ENCODE measurements around the gene GABRA4.

The GABRA4 gene

DNA sequence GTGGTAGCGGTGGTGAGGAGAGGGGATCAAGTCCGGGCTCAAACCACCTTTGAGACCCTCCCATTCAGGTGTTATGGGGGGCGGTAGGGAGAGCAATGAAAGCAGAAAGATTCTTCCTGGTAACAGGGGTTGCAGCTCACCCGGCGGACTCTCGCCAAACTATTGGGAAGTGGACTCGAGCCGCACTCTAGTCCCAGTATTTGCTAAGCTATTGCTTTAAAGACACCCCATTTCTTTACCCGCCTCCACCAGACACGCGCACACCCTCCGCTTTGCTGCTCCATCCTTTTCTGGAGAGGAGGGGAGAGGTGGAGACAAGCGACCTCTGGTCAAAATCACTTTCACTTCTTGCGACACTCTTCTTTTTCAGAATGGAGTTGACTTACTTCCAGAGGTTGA, 625 bp upstream of the GABRA4 start:
- no peak overlapping the region for H3K4me3 ChIP-seq (ENCODE audit: low read length)
- H3K27me3 ChIP-seq (replicated peaks; ENCODE audit: insufficient read depth, low read length), result no peaks in the 10 kb centered on the region
- TF ChIP-seq, protein P1, sequence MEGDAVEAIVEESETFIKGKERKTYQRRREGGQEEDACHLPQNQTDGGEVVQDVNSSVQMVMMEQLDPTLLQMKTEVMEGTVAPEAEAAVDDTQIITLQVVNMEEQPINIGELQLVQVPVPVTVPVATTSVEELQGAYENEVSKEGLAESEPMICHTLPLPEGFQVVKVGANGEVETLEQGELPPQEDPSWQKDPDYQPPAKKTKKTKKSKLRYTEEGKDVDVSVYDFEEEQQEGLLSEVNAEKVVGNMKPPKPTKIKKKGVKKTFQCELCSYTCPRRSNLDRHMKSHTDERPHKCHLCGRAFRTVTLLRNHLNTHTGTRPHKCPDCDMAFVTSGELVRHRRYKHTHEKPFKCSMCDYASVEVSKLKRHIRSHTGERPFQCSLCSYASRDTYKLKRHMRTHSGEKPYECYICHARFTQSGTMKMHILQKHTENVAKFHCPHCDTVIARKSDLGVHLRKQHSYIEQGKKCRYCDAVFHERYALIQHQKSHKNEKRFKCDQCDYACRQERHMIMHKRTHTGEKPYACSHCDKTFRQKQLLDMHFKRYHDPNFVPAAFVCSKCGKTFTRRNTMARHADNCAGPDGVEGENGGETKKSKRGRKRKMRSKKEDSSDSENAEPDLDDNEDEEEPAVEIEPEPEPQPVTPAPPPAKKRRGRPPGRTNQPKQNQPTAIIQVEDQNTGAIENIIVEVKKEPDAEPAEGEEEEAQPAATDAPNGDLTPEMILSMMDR (IDR thresholded peaks at IDR 0.05; ENCODE audit: low read length), result no peak
- TF ChIP-seq EZH2 (optimal IDR thresholded peaks at IDR 0.05; ENCODE audit: low read depth, low read length), result no peak
- TF ChIP-seq EZH2phosphoT487 (IDR thresholded peaks at IDR 0.05; ENCODE audit: low read length), result no peak
- no peaks in the 10 kb centered on the region for H3K36me3 ChIP-seq (replicated peaks; ENCODE audit: insufficient read depth, low read length)
- DNase-seq, result no peak
- no peak overlapping the region for H3K27ac ChIP-seq (ENCODE audit: low read length)
- no peaks in the 10 kb centered on the region for H3K79me2 ChIP-seq (ENCODE audit: low read length)
- no peaks in the 10 kb centered on the region for H3F3A ChIP-seq (ENCODE audit: insufficient read depth, low read length)
- no peaks in the 10 kb centered on the region for H3K9me2 ChIP-seq (replicated peaks; ENCODE audit: insufficient read depth, low read length)
- no peaks in the 10 kb centered on the region for H3K4me1 ChIP-seq (ENCODE audit: low read length)
- H2AFZ ChIP-seq (ENCODE audit: low read length), result no peak overlapping the region
- H4K20me1 ChIP-seq (ENCODE audit: insufficient read depth, low read length), result no peaks in the 10 kb centered on the region
- H3K4me2 ChIP-seq (ENCODE audit: low read depth, low read length), result no peak overlapping the region
- H3K9me3 ChIP-seq (replicated peaks; ENCODE audit: insufficient read depth, low read length), result no peaks in the 10 kb centered on the region
- H3K9ac ChIP-seq (ENCODE audit: low read length), result no peak overlapping the region

DNA sequence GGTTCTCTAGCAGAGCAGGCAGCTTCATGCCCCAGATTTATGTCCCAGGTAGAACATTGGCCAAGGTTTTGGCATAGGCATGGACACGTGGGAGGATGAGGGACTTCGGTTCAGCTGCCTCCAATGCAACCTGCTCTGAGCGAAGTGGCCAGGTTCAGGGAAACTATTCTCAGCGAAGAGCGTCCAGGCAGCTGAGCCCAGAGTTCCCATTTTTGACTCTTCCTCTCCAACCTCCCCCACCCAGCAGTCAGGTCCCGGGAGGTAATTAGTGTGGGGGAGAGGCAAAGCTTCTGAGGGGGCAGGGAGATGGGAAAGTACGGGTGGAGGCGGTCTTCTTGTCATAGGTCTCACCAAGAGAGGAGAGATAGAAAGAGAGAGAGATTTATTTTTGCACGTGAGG, 1.0 kb downstream of the GABRA4 start:
- no peak overlapping the region for H2AFZ ChIP-seq (ENCODE audit: low read length)
- H3K4me1 ChIP-seq (ENCODE audit: low read length), result no peaks in the 10 kb centered on the region
- no peaks in the 10 kb centered on the region for H4K20me1 ChIP-seq (ENCODE audit: insufficient read depth, low read length)
- no peaks in the 10 kb centered on the region for H3K27me3 ChIP-seq (replicated peaks; ENCODE audit: insufficient read depth, low read length)
- no peak for DNase-seq
- no peak overlapping the region for H3K4me2 ChIP-seq (ENCODE audit: low read depth, low read length)
- no peaks in the 10 kb centered on the region for H3F3A ChIP-seq (ENCODE audit: insufficient read depth, low read length)
- no peaks in the 10 kb centered on the region for H3K9me3 ChIP-seq (replicated peaks; ENCODE audit: insufficient read depth, low read length)
- H3K27ac ChIP-seq (ENCODE audit: low read length), result no peak overlapping the region
- no peaks in the 10 kb centered on the region for H3K9me2 ChIP-seq (replicated peaks; ENCODE audit: insufficient read depth, low read length)
- TF ChIP-seq EZH2 (optimal IDR thresholded peaks at IDR 0.05; ENCODE audit: low read depth, low read length) (no peak), EZH2phosphoT487 (IDR thresholded peaks at IDR 0.05; ENCODE audit: low read length) (no peak)
- TF ChIP-seq, protein P1 (IDR thresholded peaks at IDR 0.05; ENCODE audit: low read length), result no peak
- H3K36me3 ChIP-seq (replicated peaks; ENCODE audit: insufficient read depth, low read length), result no peaks in the 10 kb centered on the region
- H3K4me3 ChIP-seq (ENCODE audit: low read length), result no peak overlapping the region
- no peaks in the 10 kb centered on the region for H3K79me2 ChIP-seq (ENCODE audit: low read length)
- H3K9ac ChIP-seq (ENCODE audit: low read length), result no peak overlapping the region

DNA sequence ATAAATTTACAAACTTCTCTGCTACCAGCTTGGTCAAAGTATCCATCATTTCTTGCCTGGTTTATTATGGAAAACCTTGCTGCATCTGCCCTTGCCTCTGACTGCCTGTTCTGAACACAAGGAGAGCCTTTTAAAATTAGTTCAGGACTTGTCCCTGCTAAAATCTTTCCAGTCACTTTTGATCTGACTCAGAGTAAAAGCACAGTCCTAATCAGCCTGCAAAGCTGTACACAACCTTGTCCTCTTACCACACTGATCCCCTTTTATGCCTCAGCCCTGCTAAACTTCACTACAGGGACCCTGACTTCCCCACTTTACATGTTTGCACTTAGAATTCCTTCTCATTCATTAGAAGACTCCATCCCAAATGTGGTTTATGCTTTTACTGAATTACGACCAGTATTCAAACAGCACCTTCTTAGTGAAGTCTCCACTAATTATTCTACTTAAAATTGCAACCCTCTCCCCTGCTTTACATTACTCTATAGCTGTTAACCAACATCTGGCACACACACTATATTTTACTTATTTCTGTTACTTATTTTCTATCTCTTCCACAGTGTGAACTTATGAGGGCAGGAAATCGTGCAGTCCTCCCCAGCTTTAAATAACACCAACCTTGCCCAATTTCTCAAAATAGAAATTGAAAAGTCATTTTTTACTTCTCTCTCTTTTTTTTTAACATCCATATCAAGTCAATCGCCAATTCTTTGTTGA, 6.3 kb downstream of the GABRA4 start:
- H3K4me2 ChIP-seq (ENCODE audit: low read depth, low read length), result no peak overlapping the region
- H4K20me1 ChIP-seq (ENCODE audit: insufficient read depth, low read length), result no peaks in the 10 kb centered on the region
- H3K27ac ChIP-seq (ENCODE audit: low read length), result no peak overlapping the region
- H3K36me3 ChIP-seq (replicated peaks; ENCODE audit: insufficient read depth, low read length), result no peaks in the 10 kb centered on the region
- DNase-seq, result no peak
- H3K27me3 ChIP-seq (replicated peaks; ENCODE audit: insufficient read depth, low read length), result no peaks in the 10 kb centered on the region
- no peaks in the 10 kb centered on the region for H3K9me3 ChIP-seq (replicated peaks; ENCODE audit: insufficient read depth, low read length)
- H3K9ac ChIP-seq (ENCODE audit: low read length), result no peak overlapping the region
- TF ChIP-seq EZH2 (optimal IDR thresholded peaks at IDR 0.05; ENCODE audit: low read depth, low read length), result no peak
- TF ChIP-seq, protein P1 (IDR thresholded peaks at IDR 0.05; ENCODE audit: low read length), result no peak
- TF ChIP-seq EZH2phosphoT487 (IDR thresholded peaks at IDR 0.05; ENCODE audit: low read length), result no peak
- H3K79me2 ChIP-seq (ENCODE audit: low read length), result no peaks in the 10 kb centered on the region
- no peak overlapping the region for H3K4me3 ChIP-seq (ENCODE audit: low read length)
- no peaks in the 10 kb centered on the region for H3F3A ChIP-seq (ENCODE audit: insufficient read depth, low read length)
- H3K4me1 ChIP-seq (ENCODE audit: low read length), result no peaks in the 10 kb centered on the region
- H2AFZ ChIP-seq (ENCODE audit: low read length), result no peak overlapping the region
- H3K9me2 ChIP-seq (replicated peaks; ENCODE audit: insufficient read depth, low read length), result no peaks in the 10 kb centered on the region

Measured in MM.1S (cell line).